GM23338 (cell line): ENCODE measurements around the gene KDM4B.

Experiments used
- CREB1 ChIP-seq: fragments of 250-450 bp; sonication (Bioruptor Pico); IDR thresholded peaks from 2 replicates; pipeline ENCODE4 v1.5.0; 2020; ENCODE audit warnings: low read depth, mild to moderate bottlenecking, moderate library complexity
- EZH2 ChIP-seq: fragments of 200-600 bp; sonication (generic); IDR thresholded peaks from one replicate; pipeline ENCODE4 v1.8.0; 2017; ENCODE audit warnings: antibody characterized with exemption, mild to moderate bottlenecking, low read depth; ENCODE audit not compliant: unreplicated experiment
- EZH2phosphoT487 ChIP-seq: fragments of 200-600 bp; sonication (generic); IDR thresholded peaks from one replicate; pipeline ENCODE4 v1.8.1; 2018; ENCODE audit warnings: antibody characterized with exemption; ENCODE audit not compliant: unreplicated experiment
- JUNB ChIP-seq: IDR thresholded peaks from one replicate; pipeline ENCODE4 v1.6.1; 2016; ENCODE audit warnings: antibody characterized with exemption; ENCODE audit not compliant: unreplicated experiment
- NANOG ChIP-seq: IDR thresholded peaks from 2 replicates; pipeline ENCODE4 v1.6.1; 2016; ENCODE audit warnings: antibody characterized with exemption, borderline replicate concordance
- POLR2AphosphoS5 ChIP-seq: IDR thresholded peaks from 2 replicates; pipeline ENCODE4 v1.6.1; 2016; ENCODE audit warnings: antibody characterized with exemption, low read depth
- REST ChIP-seq: IDR thresholded peaks from one replicate; pipeline ENCODE4 v1.6.1; 2018; ENCODE audit warnings: antibody characterized with exemption; ENCODE audit not compliant: unreplicated experiment
- STAT1 ChIP-seq: IDR thresholded peaks from one replicate; pipeline ENCODE4 v1.6.1; 2016; ENCODE audit warnings: antibody characterized with exemption; ENCODE audit not compliant: unreplicated experiment
- ZNF114 ChIP-seq: fragments of 250-450 bp; sonication (Bioruptor Pico); IDR thresholded peaks from 2 replicates; pipeline ENCODE4 v1.5.0; 2020; ENCODE audit warnings: mild to moderate bottlenecking, moderate library complexity
- ZNF331 ChIP-seq: fragments of 250-450 bp; sonication (Bioruptor Pico); IDR thresholded peaks from 2 replicates; pipeline ENCODE4 v1.5.0; 2020; ENCODE audit warnings: low read depth, mild to moderate bottlenecking, moderate library complexity
- TF ChIP-seq, protein P1 (sequence below), 2 experiments: fragments of 200-600 bp in 1 of 2; sonication (generic) in 1 of 2; conservative IDR thresholded peaks; 2 replicates each; pipeline versions ENCODE4 v1.5.1 to v1.6.1; 2016 to 2017; ENCODE audit warnings: antibody characterized with exemption in 2 of 2, low read depth in 2 of 2, mild to moderate bottlenecking in 2 of 2, moderate library complexity in 1 of 2
- TF ChIP-seq, protein P2 (sequence below): IDR thresholded peaks from 2 replicates; pipeline ENCODE4 v1.6.1; 2016; ENCODE audit warnings: antibody characterized with exemption

DNA sequence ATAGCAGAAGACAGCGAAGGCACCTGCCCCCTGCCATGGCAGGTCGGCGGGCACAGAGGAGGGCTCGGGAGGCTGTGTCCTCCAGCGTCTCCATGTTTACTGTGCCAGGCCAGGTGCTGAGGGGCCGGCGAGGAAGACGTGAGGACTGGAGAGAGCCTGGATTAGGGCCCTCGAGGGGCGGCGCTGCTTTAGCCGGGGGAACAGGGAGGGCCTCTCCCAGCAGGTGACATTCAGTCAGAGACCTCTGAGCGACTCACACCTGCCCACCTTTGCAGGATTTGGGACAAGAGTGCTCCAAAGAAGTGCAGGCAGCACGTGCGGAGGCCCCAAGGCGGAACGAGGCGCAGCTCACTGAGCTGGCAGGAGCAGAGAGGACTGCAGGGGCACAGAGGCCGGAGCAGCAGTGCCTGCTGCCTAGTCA, 17.6 kb downstream of the KDM4B start:
- TF ChIP-seq, protein P1, sequence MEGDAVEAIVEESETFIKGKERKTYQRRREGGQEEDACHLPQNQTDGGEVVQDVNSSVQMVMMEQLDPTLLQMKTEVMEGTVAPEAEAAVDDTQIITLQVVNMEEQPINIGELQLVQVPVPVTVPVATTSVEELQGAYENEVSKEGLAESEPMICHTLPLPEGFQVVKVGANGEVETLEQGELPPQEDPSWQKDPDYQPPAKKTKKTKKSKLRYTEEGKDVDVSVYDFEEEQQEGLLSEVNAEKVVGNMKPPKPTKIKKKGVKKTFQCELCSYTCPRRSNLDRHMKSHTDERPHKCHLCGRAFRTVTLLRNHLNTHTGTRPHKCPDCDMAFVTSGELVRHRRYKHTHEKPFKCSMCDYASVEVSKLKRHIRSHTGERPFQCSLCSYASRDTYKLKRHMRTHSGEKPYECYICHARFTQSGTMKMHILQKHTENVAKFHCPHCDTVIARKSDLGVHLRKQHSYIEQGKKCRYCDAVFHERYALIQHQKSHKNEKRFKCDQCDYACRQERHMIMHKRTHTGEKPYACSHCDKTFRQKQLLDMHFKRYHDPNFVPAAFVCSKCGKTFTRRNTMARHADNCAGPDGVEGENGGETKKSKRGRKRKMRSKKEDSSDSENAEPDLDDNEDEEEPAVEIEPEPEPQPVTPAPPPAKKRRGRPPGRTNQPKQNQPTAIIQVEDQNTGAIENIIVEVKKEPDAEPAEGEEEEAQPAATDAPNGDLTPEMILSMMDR (conservative IDR thresholded peaks at IDR 0.05; ENCODE audit: low read depth in 2 of 2) = no peak
- no peak for TF ChIP-seq POLR2AphosphoS5
- TF ChIP-seq REST = no peak
- TF ChIP-seq EZH2phosphoT487 = no peak
- TF ChIP-seq EZH2 = no peak
- TF ChIP-seq JUNB = no peak
- no peak for TF ChIP-seq CREB1 (CRISPR knock-in tag)
- TF ChIP-seq, protein P2, sequence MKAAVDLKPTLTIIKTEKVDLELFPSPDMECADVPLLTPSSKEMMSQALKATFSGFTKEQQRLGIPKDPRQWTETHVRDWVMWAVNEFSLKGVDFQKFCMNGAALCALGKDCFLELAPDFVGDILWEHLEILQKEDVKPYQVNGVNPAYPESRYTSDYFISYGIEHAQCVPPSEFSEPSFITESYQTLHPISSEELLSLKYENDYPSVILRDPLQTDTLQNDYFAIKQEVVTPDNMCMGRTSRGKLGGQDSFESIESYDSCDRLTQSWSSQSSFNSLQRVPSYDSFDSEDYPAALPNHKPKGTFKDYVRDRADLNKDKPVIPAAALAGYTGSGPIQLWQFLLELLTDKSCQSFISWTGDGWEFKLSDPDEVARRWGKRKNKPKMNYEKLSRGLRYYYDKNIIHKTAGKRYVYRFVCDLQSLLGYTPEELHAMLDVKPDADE = no peak
- TF ChIP-seq STAT1 = no peak
- TF ChIP-seq ZNF114 = no peak
- no peak for TF ChIP-seq NANOG
- TF ChIP-seq ZNF331 = no peak
